ENCODE data around the gene APBA2.

The APBA2 gene

GRCh38 chr15:28986108-28986507, 100.3 kb downstream of the APBA2 start:
- no peak overlapping the region for H3K27ac ChIP-seq
- no peak for TF ChIP-seq CTCF (conservative IDR thresholded peaks at IDR 0.05)
- no peak for TF ChIP-seq ZFX (IDR thresholded peaks at IDR 0.05)

DNA sequence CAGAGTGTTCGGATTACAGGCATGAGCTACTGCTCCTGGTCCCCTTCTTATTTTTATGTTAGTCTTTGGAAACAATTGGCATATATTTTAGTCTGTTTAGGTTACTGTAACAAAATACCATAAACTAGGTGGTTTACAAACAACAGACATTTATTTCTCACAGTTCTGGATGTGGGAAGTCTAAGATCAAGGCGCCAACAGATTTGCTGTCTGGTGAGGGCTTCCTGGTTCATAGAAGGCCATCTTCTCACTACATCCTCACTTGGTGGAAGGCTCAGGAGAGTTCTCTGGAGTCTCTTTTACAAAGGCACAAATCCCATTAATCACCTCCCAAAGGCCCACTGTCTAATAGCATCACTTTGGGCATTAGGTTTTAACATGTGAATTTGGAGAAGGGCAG, 101.0 kb downstream of the APBA2 start:
- H3K27ac ChIP-seq, result no peak overlapping the region
- TF ChIP-seq ZFX (IDR thresholded peaks at IDR 0.05), result no peak
- TF ChIP-seq CTCF (conservative IDR thresholded peaks at IDR 0.05), result no peak

- TF ChIP-seq CTCF (conservative IDR thresholded peaks at IDR 0.05), result no peak
- no peak for TF ChIP-seq ZFX (IDR thresholded peaks at IDR 0.05)
- H3K27ac ChIP-seq, result no peak overlapping the region
Observed at GRCh38 chr15:28987337-28987736, 101.6 kb downstream of the APBA2 start.

GRCh38 chr15:28989239-28989830, 103.6 kb downstream of the APBA2 start:
- H3K27ac ChIP-seq, result no peak overlapping the region
- TF ChIP-seq ZFX (IDR thresholded peaks at IDR 0.05), result no peak
- no peak; the same call in 1 of the 2 replicates for TF ChIP-seq CTCF (conservative IDR thresholded peaks at IDR 0.05)

GRCh38 chr15:28989896-28990295, 104.1 kb downstream of the APBA2 start:
- no peak overlapping the region for H3K27ac ChIP-seq
- TF ChIP-seq CTCF (conservative IDR thresholded peaks at IDR 0.05), result no peak
- TF ChIP-seq ZFX (IDR thresholded peaks at IDR 0.05), result no peak

- H3K27ac ChIP-seq, result no peak overlapping the region
- TF ChIP-seq CTCF (conservative IDR thresholded peaks at IDR 0.05) (no peak), ZFX (IDR thresholded peaks at IDR 0.05) (no peak)
Observed at GRCh38 chr15:28990390-28990789, 104.6 kb downstream of the APBA2 start.

DNA sequence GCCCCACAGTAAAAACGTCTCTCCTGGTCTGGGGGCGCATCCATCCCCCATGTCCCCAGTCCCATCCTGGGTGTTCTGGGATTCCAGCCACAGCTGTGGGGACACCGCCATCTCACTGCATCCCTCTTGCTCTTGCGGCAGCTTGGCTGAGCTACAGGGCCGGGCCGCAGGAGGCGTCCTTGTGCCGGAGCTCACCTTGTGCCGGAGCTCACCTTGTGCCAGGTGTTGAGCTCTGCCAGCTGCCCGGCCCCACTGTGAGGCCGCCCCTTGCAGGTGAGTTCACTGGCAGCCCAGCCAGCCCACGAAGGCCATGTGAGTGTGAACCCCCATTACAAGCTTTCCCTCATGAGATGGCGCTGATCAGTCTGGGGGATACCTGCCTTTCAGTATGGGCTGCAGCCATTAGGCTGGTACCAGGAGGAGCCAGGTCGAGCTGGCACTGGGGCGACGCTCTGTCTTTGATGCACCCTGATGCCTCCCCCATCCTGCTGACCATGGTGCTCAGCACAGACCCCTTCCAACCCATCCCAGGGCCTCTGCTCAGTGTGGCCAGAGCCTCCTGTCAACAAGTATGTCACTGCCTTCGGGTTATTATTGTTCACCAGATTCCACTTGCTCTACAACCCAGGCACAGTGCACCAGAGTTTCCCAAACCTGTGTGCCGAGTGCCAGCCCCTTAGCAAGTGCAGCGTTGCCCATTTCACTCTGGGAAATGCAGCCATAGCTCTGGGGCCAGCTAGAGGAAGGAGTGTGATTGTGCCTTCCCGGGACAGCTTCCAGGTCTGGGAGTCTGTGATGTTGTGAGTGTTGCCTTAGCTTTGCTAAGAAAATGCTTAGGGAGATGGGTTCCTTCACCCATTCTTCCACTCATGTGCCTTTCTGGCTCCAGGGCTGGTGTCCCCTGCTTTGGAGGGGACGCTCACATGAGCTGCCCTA, 105.7 kb downstream of the APBA2 start:
- no peak for TF ChIP-seq CTCF (conservative IDR thresholded peaks at IDR 0.05)
- TF ChIP-seq ZFX (IDR thresholded peaks at IDR 0.05), result no peak
- H3K27ac ChIP-seq, result no peak overlapping the region

All from C4-2B (cell line).